HL-60 (cell line): ENCODE results near the gene IFNA13.

Experiments
- DNase-seq, 2 experiments: peaks; one replicate each; pipeline ENCODE4 v3.0.0-alpha.2; 2010 to 2020; ENCODE audit warnings: low read depth in 1 of 2, low spot score in 1 of 2
- H3K27ac ChIP-seq: fragments of 250-450 bp; sonication (Bioruptor Pico); replicated peaks from 2 replicates; pipeline ENCODE4 v1.5.1; 2020; ENCODE audit warnings: mild to moderate bottlenecking, moderate library complexity
- H3K27me3 ChIP-seq: fragments of 250-450 bp; sonication (Bioruptor Pico); 2 replicates; pipeline ENCODE4 v1.5.1; 2021; ENCODE audit warnings: mild to moderate bottlenecking, moderate library complexity; ENCODE audit not compliant: insufficient read depth, poor library complexity, severe bottlenecking
- H3K4me3 ChIP-seq: replicated peaks from 2 replicates; pipeline ENCODE4 v1.5.1; 2011; ENCODE audit warnings: mild to moderate bottlenecking, control low read depth, low read length; ENCODE audit not compliant: insufficient read depth
- CTCF ChIP-seq: IDR thresholded peaks from one replicate; pipeline ENCODE4 v1.5.1; 2011; ENCODE audit warnings: low read length, control low read depth, inconsistent platforms; ENCODE audit not compliant: insufficient read depth
- GABPA ChIP-seq: IDR thresholded peaks from 2 replicates; pipeline ENCODE4 v1.6.1; 2012; ENCODE audit warnings: low read depth
- POLR2AphosphoS5 ChIP-seq: IDR thresholded peaks from 2 replicates; pipeline ENCODE4 v1.6.1; 2012; ENCODE audit warnings: low read depth
- SPI1 ChIP-seq: IDR thresholded peaks from 2 replicates; pipeline ENCODE4 v1.6.1; 2012; ENCODE audit warnings: low read depth, mild to moderate bottlenecking, borderline replicate concordance
- TF ChIP-seq, protein P1 (sequence below): IDR thresholded peaks from 2 replicates; pipeline ENCODE4 v1.6.1; 2012; ENCODE audit warnings: low read depth; ENCODE audit not compliant: insufficient replicate concordance

The IFNA13 gene

DNA sequence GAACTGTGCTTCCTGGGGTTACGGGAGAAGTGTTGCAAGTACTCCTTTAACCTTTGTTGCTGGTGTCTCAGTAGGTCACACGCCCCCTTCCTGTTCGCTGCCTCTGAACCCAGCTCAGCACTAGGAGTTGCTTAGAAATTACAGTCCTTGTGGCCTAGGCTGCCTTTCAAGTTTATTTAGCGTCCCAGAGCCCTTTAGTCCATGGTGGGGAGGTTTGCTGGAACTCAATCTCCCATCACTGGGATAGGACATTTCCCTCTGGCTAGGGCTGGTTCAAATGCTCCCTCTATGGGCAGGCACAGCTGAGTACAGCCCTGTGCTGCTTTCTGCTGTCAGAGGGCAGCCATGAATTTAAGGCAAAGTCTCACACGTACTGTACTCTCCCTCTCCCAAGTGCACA, 45.8 kb upstream of the IFNA13 start:
- H3K27ac ChIP-seq, result no peak overlapping the region
- DNase-seq, result no peak
- no peak overlapping the region for H3K4me3 ChIP-seq
- H3K27me3 ChIP-seq, result no peaks in the 10 kb centered on the region
- TF ChIP-seq CTCF (no peak), GABPA (no peak), POLR2AphosphoS5 (no peak)

DNA sequence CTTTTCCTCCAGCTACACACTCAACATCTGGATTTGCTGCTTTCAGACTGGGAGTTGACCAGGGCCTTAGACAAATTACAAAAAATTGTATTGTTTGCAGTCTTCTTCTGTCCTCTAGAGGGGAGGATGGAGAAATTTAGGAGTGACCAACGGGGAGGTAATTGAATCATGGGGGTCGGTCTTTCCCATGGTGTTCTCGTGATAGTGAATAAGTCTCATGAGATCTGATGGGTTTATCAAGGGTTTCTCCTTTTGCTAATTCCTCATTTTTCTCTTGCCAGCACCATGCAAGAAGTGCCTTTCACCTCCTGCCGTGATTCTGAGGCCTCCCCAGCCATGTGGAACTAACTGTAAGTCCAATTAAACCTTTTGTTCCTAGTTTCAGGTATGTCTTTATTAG, 45.3 kb upstream of the IFNA13 start:
- TF ChIP-seq GABPA, result no peak
- TF ChIP-seq SPI1, result no peak
- no peak for TF ChIP-seq CTCF
- no peak for TF ChIP-seq POLR2AphosphoS5
- TF ChIP-seq, protein P1, sequence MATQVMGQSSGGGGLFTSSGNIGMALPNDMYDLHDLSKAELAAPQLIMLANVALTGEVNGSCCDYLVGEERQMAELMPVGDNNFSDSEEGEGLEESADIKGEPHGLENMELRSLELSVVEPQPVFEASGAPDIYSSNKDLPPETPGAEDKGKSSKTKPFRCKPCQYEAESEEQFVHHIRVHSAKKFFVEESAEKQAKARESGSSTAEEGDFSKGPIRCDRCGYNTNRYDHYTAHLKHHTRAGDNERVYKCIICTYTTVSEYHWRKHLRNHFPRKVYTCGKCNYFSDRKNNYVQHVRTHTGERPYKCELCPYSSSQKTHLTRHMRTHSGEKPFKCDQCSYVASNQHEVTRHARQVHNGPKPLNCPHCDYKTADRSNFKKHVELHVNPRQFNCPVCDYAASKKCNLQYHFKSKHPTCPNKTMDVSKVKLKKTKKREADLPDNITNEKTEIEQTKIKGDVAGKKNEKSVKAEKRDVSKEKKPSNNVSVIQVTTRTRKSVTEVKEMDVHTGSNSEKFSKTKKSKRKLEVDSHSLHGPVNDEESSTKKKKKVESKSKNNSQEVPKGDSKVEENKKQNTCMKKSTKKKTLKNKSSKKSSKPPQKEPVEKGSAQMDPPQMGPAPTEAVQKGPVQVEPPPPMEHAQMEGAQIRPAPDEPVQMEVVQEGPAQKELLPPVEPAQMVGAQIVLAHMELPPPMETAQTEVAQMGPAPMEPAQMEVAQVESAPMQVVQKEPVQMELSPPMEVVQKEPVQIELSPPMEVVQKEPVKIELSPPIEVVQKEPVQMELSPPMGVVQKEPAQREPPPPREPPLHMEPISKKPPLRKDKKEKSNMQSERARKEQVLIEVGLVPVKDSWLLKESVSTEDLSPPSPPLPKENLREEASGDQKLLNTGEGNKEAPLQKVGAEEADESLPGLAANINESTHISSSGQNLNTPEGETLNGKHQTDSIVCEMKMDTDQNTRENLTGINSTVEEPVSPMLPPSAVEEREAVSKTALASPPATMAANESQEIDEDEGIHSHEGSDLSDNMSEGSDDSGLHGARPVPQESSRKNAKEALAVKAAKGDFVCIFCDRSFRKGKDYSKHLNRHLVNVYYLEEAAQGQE, result no peak
- no peak for DNase-seq
- no peaks in the 10 kb centered on the region for H3K27me3 ChIP-seq
- no peak overlapping the region for H3K27ac ChIP-seq
- H3K4me3 ChIP-seq, result no peak overlapping the region

- no peak for DNase-seq
- no peak for TF ChIP-seq CTCF
- TF ChIP-seq GABPA, result no peak
- TF ChIP-seq, protein P1, result no peak
- no peak for TF ChIP-seq POLR2AphosphoS5
- TF ChIP-seq SPI1, result no peak
- Histone ChIP-seq H3K27ac (no peak overlapping the region), H3K27me3 (no peaks in the 10 kb centered on the region), H3K4me3 (no peak overlapping the region)
Measured at GRCh38 chr9:21412107-21412506, 44.2 kb upstream of the IFNA13 start.

DNA sequence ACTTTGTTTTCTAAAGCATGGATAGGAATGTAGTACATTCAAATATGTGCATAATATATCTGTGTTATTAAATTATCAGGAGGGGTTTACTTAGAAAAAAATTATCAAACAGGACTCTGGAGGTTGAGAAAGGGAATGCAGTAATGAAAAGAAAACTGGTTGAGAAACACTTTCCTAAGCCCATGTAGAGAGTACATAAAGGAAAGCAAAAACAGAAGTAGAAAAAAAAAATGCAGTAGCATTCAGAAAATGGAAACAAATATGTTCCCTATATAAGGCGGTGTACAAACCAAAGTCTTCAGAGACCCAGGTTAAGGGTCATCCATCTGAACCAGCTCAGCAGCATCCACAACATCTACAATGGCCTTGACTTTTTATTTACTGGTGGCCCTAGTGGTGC, 41.0 kb upstream of the IFNA13 start, which contains the start of gene IFNA8:
TSS of gene IFNA8 (plus strand) at position 301 of the 400 bp plus-strand sequence. CDS start at position 361, 60 bp downstream.
- no peak for DNase-seq
- H3K4me3 ChIP-seq, result no peak within 1 kb of the TSS
- H3K27me3 ChIP-seq, result no peaks in the 10 kb centered on the region
- TF ChIP-seq CTCF, result no peak
- TF ChIP-seq POLR2AphosphoS5, result no peak
- no peak for TF ChIP-seq GABPA
- H3K27ac ChIP-seq, result no peak within 1 kb of the TSS
